HG03442 (cell line): Measurements from ENCODE around the gene SUMF1.

Source experiments
- ATAC-seq: cut with Tn5 transposase; IDR thresholded peaks from one replicate; pipeline ENCODE4 v1.9.1; 2021; ENCODE audit warnings: mild to moderate bottlenecking, moderate library complexity; ENCODE audit not compliant: unreplicated experiment

Gene SUMF1

DNA sequence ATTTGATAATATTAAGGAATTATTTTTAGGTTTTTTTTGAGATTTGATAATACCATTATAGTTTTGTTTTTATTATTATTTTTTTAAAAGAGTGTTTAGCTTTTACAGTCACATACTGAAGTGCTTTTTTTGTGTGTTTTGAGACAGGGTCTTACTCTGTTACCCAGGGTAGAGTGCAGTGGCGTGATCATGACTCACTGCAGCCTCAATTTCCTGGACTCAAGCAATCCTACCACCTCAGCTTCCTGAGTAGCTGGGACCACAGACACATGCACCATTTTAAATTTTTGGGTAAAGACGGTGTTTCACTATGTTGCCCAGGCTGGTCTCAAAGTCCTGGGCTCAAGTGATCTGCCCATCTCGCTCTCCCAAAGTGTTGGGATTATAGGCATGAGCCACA, 73.0 kb downstream of the SUMF1 start:
- no peak for ATAC-seq

DNA sequence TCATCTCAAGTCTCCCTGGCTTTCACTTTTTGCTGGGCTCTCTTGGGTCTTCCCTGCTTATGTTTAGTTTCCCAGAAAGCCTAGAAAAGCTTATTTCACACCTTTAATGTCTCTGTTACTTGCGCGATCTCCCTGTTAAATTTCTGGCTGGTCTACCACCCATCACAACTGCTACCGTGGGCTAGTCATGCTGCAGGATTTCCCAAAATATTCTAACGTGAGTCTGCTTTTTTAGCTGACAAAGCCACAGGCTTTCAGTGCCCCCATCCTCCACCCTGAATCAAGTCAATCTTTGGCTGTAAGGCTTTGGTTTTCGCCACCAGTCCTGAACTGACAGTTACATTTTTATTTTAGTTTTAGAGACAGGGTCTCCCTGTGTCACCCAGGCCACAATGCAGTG, 74.1 kb downstream of the SUMF1 start:
- ATAC-seq: no peak

DNA sequence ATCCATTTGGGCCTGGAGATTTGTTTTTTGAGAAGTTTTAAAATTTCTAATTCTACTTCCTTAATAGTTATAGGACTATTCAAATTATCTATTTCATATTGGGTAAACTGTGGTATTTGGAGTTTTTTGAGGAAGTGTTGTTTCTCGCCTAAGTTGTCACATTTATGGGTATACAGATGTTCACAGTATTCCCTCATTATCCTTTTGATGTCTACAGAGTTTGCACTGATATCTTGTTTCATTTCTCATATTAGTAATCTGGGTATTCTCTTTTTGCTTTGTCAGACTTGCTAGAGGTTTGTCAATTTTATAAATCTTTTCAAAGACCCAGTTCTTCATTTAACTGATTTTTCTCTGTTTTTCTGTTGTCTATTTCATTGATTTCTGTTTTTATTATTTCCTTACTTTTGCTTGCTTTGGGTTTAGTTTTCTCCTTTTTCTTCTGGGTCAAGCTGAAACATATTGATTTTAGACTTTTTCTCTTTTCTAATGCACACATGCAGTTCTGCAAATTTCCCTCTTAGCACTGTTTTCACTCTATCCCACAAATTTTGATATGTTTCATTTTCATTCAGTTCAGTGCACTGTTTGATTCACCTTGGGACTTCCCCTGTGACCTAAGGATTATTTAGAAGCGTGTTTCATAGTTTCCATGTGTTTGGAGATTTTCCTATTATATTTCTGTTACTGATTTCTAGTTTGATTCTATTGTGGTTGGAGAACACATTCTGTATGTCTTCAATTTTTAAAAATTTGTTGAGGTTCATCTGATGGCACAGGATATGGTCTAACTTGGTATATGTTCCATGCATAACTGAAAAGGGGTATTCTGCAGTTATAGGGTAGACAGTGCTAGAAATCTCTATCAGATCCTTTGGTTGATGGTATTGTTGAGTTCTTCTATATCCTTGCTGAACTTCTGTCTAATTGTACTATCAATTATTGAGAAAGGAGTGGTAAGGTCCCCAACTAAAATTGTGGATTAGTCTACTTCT, 79.6 kb downstream of the SUMF1 start:
- peak; percentile 79 for ATAC-seq

DNA sequence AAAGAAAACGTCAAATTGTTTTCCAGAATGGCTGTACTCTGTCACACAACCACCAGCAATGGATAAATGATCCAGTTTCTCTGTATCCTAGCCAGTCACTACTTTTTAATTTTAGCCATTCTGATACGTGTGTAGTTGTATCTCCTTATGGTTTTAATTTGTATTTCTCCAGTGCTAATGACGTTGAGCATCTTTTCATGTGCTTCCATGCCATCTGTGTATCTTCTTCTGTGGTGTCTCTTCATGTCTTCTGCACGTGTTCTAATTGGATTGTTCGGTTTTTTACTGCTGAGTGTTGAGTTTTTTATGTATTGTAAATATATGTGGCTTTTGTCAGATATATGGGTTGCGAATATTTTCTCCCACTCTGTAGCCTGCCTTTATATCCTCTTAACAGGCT, 81.9 kb downstream of the SUMF1 start:
- no peak for ATAC-seq

GRCh38 chr3:4380013-4380412, 87.1 kb downstream of the SUMF1 start:
- ATAC-seq: no peak

GRCh38 chr3:4376499-4376898, 90.6 kb downstream of the SUMF1 start:
- no peak for ATAC-seq

DNA sequence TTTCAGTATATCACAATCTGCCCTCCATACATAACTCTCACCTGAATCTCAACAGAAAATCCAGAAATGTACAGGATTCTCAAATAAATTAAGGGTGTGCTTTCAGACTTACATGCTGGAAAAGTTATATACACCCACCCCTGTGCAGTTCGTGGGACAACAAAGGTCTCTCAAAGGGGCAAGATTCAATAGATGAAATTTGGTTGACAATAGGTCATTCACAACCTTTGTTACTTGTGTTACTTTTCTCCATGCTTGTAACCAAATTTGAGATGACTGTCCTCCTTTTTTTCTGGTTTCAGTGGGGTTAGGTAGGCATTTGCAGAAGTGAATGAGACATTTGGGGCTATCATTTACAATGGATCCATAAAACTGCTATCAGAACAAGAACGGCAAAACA, 91.2 kb downstream of the SUMF1 start:
- no peak for ATAC-seq

DNA sequence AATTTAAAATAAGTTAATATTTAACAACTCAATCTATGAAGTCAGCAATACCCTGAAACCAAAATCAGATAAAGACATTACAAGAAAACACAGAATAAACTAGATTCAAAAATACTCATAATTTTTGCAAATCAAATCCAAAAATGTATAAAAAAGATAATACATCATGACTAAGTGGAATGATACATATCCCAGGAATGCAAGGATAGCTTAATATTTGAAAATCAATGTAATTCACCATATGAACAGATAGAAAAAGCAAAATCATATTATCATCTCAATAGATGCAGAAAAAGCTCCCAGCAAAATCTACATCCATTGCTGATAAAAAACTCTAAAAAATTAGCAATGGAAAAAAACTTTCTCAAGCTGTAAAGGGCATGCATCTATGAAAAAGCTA, 93.4 kb downstream of the SUMF1 start:
- no peak for ATAC-seq

DNA sequence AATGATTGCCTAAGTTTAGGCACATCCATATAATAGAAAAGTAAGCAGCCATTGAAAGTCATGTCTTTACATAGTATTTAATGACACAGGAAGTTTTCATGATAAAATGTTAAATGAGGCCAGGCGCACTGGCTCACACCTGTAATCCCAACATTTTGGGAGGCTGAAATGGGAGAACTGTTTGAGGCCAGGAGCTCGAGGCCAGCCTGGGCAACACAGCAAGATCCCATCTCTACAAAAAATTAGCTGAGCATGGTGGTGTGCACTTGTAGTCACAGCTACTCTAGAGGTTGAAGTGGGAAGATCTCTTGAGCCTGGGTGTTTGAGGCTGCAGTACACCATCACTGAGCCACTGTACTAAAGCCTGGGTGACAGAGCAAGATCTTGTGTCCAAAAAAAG, 104.5 kb downstream of the SUMF1 start:
- ATAC-seq: no peak

- no peak for ATAC-seq
Observed at GRCh38 chr3:4360817-4361216, 106.3 kb downstream of the SUMF1 start.

DNA sequence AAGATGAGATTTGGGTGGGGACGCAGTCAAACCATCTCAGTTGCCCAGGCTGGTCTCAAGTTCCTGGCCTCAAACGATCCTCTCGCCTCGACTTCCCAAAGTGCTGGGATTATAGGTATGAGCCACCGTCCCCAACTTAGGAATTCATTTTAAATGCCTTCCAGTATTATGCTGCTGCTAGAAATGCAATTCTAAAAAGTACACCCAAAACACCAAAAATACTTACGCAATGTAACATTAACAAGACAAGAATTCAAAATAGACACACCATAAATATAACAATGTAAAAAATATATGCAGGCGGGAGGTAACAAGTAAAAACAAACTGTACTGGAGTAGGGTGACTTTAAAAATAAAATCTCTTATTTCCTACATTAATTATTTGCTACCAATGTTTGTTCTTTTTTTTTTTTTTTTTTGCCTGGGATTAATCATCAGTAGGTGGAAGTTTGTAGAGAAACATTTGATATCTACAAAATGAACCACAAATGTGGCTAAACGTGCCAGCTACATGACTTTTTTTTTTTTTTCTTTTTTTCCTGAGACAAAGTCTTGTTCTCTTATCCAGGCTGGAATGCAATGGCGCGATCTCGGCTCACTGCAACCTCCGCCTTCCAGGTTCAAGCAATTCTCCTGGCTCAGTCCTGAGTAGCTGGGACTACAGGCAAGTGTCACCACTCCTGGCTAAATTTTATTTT, 107.1 kb downstream of the SUMF1 start:
- no peak for ATAC-seq

DNA sequence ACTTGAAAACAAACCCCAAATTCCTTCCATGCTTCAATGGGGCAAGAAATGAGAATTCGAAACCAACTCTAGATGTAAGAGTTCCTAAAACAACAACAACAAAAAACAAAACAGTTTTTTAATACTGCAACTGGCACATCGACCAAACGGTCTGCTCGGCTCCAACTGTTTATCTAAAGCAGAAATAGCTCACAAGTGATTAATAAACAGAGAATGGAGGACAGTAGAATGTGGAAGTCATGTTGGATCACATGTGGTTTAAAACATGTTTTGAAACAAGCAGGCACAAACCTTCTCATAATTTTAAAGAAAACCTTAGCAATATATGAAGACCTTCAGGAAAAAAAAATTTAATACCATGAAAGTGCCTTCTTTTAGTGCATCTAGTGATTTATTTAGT, 108.8 kb downstream of the SUMF1 start:
- ATAC-seq: no peak

GRCh38 chr3:4356546-4357410, 110.3 kb downstream of the SUMF1 start:
- ATAC-seq: no peak

GRCh38 chr3:4356220-4356540, 110.9 kb downstream of the SUMF1 start:
- ATAC-seq: no peak

- no peak for ATAC-seq
Observed at GRCh38 chr3:4355401-4356219, 111.5 kb downstream of the SUMF1 start.

- no peak for ATAC-seq
Observed at GRCh38 chr3:4351872-4352271, 115.2 kb downstream of the SUMF1 start.

GRCh38 chr3:4351164-4351855, 115.8 kb downstream of the SUMF1 start:
- ATAC-seq: peak; percentile 35

- ATAC-seq: peak; percentile 92
Observed at GRCh38 chr3:4350789-4351163, 116.3 kb downstream of the SUMF1 start.

DNA sequence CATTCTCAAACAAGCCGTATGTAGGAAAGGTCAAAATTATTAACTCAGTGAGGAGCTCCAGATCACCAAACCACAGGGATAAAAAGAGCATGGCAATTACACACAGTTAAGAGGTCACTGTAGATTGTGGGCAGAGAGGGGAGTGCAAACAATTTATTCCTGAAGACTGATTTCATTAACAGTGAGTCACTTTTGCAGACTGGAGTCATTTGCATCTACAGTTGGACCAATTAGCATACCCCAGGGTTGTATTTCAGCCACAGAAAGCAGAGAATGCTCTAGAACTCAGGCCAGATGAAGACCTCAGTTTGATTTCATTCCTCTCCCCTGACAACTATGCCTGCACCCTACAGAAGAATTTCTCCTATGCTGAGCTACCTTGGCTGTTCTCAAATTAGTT, 123.8 kb downstream of the SUMF1 start:
- ATAC-seq: no peak

- ATAC-seq: no peak
Observed at GRCh38 chr3:4341336-4341675, 125.8 kb downstream of the SUMF1 start.
